Activated CD8-positive, alpha-beta memory T cell treated with anti-CD3 and anti-CD28 coated beads for 36 hours (primary cell): Measurements from ENCODE around the gene AP3B1. TPM values are rescaled to one million over a fixed set of nuclear protein-coding genes. Genes with fewer than 3 reads are reported as not detected.
"Not testable (repeated sequence)": the region's sequence is repeated elsewhere in the genome, so short reads cannot be mapped to it uniquely, and the experiment has no call there.

Experiments
- CTCF ChIA-PET: fragments of 350-600 bp; sonication (Branson Sonifier 250); formaldehyde crosslinking; loops from one replicate; lab custom pipeline; 2021; ENCODE audit warnings: antibody characterized with exemption; lab: Charles Lee
- POLR2A ChIA-PET: fragments of 350-600 bp; sonication (Branson Sonifier 250); formaldehyde crosslinking; loops from one replicate; lab custom pipeline; 2021; ENCODE audit warnings: antibody characterized with exemption; lab: Charles Lee
- total RNA-seq, 2 experiments: library from RNA; stranded (reverse); gene quantifications; one replicate each; pipeline ENCODE4 v1.2.3, GENCODE V29; 2021

The AP3B1 gene
- total RNA-seq, 2 experiments from 2014 or later, result 39.7 to 40.3 TPM

GRCh38 chr5:78108564-78108963 is 185.9 kb downstream of the AP3B1 start:
- POLR2A ChIA-PET, result no interaction called here
- CTCF ChIA-PET, result no interaction called here

DNA sequence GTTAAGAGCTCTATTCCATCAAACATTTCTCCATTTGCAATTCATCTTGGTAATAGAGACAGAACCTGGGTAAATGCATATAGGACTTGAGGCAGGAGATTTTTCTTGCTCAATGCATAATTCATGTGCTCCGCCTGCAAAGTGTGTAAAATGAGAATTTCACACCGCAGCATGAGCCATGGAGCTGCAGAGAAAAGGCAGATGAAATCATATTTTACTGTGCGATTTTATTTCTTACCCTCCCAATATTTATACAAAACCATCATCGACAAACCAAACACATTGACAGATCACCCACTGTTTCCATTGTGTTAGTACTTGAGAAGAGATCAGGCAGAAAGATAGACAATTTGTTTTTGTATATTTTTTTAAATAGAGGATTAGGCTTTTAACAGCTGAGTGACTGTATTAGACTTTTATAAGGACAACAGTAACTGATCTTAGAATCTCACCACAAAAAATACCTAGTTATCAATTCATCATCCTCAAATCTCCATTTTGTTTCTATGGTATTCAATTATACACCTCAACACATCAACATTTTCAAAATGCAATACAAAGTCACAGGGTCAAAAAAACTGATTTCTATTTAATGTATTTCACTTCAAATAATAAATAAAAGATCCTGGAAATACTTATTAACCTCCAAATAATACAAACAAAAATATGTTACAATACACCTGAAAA is 191.1 kb downstream of the AP3B1 start:
- ChIA-PET CTCF (no interaction called here), POLR2A (no interaction called here)

DNA sequence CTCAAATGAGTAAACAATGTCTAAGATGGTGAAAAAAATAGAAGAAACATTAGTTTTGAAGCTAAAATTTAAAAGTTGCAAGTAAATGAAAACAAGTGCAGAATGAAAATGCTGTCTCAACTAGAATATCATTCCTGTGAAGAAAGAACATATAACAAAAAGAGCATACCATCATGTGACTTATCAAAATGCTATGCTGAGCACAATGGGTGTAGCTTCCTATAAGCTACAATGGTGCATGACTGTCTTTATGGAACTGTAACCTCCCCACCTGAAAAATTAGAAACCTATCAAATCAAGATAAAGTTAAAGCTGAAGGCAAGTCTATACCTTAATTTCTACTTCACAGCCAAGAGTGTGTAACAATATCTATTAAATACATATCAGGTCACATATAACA is 192.0 kb downstream of the AP3B1 start:
- ChIA-PET POLR2A (no interaction called here), CTCF (no interaction called here)

DNA sequence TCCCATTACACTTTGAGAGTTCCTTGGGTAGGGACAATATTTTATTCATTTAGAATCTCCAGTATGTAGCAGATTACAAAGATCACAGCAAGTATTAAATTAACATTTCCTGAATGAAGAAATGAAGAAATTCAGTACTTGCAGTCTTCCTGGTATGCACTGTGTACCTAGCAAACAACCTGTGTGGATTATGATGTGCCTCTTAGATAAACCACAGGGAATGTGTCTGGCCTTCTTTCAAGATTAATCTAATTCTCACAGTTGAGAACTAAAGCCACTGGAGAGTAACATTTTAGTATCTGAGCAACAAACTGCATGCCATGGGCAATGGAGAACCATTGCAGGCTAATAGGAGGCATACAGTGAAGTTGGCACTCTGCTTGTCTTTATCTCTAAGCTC is 199.4 kb downstream of the AP3B1 start:
- CTCF ChIA-PET, result no interaction called here
- POLR2A ChIA-PET, result no interaction called here

DNA sequence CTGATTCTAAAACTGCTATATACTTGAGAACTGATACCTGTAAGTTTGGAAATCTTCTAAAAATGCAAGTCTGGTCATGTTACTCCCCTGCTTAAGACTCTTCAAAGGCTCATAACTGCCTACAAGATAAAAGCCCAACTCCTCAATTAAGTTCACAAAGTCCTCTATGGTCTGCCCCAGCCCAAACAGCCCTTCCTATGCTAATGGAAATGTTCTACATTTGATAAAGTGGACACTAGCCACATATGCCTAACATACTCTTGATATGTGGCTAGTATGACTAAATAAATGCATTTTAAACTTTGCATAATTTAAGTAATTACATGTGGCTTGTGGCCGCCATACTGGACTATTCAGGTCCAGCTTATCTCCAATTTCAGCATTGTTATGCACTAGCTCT is 204.5 kb downstream of the AP3B1 start:
- CTCF ChIA-PET, result no interaction called here
- POLR2A ChIA-PET, result no interaction called here

- ChIA-PET POLR2A (no interaction called here), CTCF (no interaction called here)
Measured at GRCh38 chr5:78078858-78079257, 215.6 kb downstream of the AP3B1 start.

DNA sequence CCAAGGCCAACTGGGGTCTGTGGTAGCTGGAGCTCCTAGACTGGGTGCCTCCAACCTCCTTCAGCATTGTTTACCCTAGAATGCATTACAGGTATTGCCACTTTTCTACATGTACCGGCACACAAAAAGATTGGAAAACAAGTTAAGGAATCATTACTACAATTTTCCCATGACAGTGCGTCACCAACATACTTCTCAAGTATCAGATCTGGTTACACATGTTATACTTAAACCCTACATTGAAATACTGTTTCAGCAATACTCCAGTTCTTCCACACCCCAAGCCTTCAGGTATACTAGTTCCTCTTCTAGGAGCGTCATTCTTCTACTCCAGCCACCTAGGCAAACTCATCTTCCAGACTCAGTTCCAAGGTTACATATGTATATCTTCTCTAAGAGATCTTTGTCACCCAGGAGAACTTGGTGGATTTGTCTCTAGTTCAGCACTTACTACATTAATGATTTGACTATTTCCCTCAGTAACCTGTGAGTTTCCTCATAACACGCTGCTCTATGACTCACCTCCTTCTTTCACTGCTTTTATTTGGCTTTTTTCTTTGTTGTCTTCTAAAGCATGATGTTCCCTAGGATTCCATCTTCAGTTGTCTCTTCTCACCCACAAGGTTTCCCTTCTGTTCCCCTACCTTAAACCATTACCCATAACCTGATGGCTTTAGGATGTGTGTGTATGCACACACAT is 217.0 kb downstream of the AP3B1 start:
- ChIA-PET POLR2A (no interaction called here), CTCF (no interaction called here)

- ChIA-PET CTCF (no interaction called here), POLR2A (no interaction called here)
Measured at GRCh38 chr5:78076351-78076750, 218.1 kb downstream of the AP3B1 start.

GRCh38 chr5:78075301-78075700 is 219.2 kb downstream of the AP3B1 start:
- ChIA-PET POLR2A (no interaction called here), CTCF (no interaction called here)

DNA sequence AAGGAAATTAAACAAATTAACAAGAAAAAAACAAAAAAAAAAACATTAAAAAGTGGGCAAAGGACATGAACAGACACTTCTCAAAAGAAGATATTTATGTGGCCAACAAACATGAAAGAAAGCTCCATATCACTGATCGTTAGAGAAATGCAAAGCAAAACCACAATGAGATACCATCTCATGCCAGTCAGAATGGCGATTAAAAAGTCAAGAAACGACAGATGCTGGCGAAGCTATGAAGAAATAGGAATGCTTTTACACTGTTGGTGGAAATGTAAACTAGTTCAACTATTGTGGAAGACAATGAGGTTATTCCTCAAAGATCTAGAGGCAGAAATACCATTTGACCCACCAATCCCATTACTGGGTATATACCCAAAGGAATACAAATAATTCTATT is 223.8 kb downstream of the AP3B1 start:
- CTCF ChIA-PET, POLR2A ChIA-PET: not testable (repeated sequence)

DNA sequence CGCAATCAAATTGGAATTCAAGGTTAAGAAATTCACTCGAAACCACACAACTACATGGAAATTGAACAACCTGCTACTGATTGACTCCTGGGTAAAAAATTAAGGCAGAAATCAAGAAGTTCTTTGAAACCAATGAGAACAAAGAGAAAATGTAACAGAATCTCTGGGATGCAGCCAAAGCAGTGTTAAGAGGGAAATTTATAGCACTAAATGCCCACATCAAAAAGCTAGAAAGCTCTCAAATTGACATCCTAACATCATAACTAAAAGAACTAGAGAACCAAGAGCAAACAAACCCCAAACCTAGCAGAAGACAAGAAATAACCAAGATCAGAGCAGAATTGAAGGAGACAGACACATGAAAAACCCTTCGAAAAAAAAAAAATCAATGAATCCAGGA is 226.9 kb downstream of the AP3B1 start:
- CTCF ChIA-PET, POLR2A ChIA-PET: not testable (repeated sequence)

DNA sequence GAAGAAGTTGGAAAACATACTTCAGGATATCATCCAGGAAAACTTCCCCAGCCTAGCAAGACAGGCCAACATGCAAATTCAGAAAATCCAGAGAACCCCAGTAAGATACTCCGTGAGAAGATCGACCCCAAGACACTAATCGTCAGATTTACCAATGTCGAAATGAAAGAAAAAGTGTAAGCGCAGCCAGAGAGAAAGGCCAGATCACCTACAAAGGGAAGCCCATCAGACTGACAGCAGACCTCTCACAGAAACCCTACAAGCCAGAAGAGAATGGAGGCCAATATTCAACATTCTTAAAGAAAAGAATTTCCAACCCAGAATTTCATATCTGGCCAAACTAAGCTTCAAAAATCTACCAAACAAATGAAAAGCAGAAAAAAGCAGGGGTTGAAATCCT is 227.8 kb downstream of the AP3B1 start:
- POLR2A ChIA-PET, CTCF ChIA-PET: not testable (repeated sequence)

GRCh38 chr5:78065663-78066062 is 228.8 kb downstream of the AP3B1 start:
- POLR2A ChIA-PET, result no interaction called here
- CTCF ChIA-PET, result no interaction called here

DNA sequence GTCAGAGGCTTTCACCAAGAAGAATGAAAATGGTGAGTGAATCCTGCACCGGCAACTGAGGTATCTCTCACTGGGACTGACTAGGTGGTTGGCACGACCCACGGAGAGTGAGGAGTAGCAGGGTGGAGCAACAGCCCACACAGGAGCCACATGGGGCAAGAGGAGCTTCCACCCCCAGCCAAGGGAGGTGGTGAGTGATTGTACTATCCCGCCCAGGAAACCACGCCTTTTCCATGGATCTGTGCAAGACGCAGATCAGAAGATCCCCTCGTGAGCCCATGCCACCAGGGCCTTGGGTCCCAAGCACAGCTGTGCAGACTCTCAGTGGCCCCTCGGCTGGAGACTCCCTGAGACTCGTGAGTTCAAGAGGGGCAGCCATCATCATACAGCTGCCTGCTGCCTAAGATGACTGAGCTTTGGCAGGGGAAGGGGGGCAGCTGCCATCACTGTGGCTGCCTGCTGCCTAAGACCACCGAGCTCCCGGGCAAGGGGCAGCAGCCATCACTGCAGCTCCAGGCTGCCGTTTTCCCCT is 229.5 kb downstream of the AP3B1 start:
- ChIA-PET CTCF (no interaction called here), POLR2A (no interaction called here)

DNA sequence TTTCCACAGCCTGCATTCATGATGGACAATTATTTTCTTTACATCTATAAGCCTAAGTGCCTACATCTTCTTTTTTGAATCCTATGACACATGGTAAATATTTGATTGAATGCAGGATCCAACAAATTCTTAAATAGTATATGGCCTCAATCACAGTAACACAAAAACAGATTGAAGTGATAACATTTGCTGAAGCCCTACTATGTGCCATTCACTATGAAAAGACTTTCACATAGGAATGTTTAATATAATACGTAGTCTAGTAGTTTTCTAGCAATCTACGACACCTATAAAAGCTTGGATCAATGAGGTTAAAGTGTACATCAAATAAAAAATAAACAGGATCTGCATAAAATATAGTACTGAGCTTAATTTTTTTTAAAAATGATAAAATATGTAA is 231.0 kb downstream of the AP3B1 start:
- CTCF ChIA-PET, result no interaction called here
- POLR2A ChIA-PET, result no interaction called here

- CTCF ChIA-PET, result no interaction called here
- POLR2A ChIA-PET, result no interaction called here
Measured at GRCh38 chr5:78062645-78063044, 231.9 kb downstream of the AP3B1 start.

DNA sequence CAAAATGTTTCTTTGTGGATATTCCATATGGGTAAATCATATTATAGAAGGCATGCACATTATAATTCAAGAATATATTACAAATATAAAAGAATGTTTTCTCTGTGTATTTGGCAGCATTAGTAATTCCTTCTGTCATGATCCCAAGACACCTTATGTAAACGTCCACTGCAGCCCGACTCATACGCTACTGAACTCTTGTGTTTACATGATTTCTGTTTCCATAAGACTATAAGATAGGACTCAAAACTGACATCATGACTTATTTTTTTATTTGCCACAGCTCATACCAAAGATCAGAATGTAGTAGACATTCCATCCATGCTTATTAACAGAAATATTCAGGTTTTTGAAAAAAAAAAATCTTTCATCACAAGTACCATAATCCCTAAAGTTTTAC is 234.1 kb downstream of the AP3B1 start:
- POLR2A ChIA-PET, result no interaction called here
- CTCF ChIA-PET, result no interaction called here

GRCh38 chr5:78058625-78059024 is 235.9 kb downstream of the AP3B1 start:
- CTCF ChIA-PET, result no interaction called here
- POLR2A ChIA-PET, result no interaction called here

- ChIA-PET POLR2A (no interaction called here), CTCF (no interaction called here)
Measured at GRCh38 chr5:78056901-78057514, 237.5 kb downstream of the AP3B1 start.

- ChIA-PET CTCF (no interaction called here), POLR2A (no interaction called here)
Measured at GRCh38 chr5:78056053-78056452, 238.4 kb downstream of the AP3B1 start.

DNA sequence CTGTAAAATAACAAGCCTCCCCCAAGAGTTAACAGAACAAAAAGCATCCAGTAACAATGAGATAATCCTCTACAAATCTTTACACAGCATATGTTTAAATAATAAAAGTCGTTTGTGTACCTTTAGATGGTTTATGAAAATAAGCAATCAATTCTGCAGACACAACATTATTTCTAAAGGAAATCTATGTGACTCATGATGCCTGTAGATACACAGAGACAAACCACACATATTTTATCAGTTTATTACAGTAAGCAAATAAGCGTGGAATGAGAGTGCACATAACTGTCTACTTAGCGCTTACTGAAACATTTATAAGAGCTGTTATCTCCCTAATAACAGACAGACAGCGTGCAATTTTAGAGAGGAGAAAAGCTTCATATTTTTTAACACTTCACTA is 243.6 kb downstream of the AP3B1 start:
- POLR2A ChIA-PET, result no interaction called here
- CTCF ChIA-PET, result no interaction called here
